ENCODE data around the gene PADI4. TPM values are rescaled to one million over a fixed set of nuclear protein-coding genes. Genes with fewer than 3 reads are reported as not detected.

The PADI4 gene
- total and polyA plus RNA-seq, 2 donors (not counting 3 experiments of a cell fraction or from before 2014, with no cell fraction given) = not detected

DNA sequence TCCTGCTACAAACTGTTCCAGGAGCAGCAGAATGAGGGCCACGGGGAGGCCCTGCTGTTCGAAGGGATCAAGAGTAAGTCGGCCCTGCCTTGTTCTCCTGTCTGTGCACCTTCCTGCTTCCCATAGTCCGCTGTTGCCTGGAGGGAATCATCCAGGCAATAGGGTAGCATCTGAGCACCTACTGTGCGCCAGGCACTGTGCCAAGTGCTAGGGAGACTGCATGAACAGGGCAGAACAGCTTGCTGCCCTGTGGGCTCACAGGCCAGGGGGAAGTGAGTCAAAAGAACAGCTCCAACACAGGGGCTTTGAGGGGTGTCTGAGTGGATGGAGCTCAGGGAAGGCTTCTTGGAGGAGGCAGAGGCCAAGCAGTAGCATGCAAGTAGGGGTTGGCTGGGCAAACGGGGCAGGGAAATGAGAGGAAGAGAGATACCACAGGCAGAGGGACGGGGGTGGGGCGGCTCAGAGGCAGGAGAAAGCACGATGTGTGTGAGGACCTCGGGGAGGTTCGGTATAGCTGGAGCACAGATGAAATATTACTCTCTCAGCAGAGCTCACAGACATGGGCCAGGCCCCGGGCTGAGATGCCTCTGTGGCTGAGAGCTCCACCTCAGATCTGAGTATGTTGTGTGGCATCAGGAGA is 48.5 kb downstream of the PADI4 start:
- DNase-seq (ENCODE audit: low read depth, low spot score) = no peak
- Histone ChIP-seq H4K20me1 (replicated peaks; ENCODE audit: control insufficient read depth, extremely low read depth, insufficient read depth, low read length) (no peaks in the 10 kb centered on the region), H3K4me3 (replicated peaks in 1 of 3; ENCODE audit: insufficient read depth in 1 of 3, low read depth in 1 of 3, low read length in 3 of 3) (no peak overlapping the region), H3K4me1 (ENCODE audit: control insufficient read depth, extremely low read depth, insufficient read depth, low read length) (no peaks in the 10 kb centered on the region), H2AFZ (ENCODE audit: low read depth, low read length) (no peak overlapping the region), H3K27ac (ENCODE audit: insufficient read depth, low read depth, low read length) (no peak overlapping the region), H3K9ac (replicated peaks; ENCODE audit: extremely low read depth, insufficient read depth, low read length) (no peak overlapping the region), H3K4me2 (ENCODE audit: insufficient read depth, low read length) (no peak overlapping the region), H3K9me3 (replicated peaks; ENCODE audit: control insufficient read depth, insufficient read depth, low read length) (no peaks in the 10 kb centered on the region), H3K36me3 (ENCODE audit: control insufficient read depth in 2 of 2, extremely low read depth in 1 of 2, insufficient read depth in 2 of 2, low read length in 2 of 2) (no peaks in the 10 kb centered on the region), H3K9me1 (replicated peaks; ENCODE audit: control insufficient read depth, extremely low read depth, insufficient read depth, low read length) (no peaks in the 10 kb centered on the region), H3K27me3 (ENCODE audit: control insufficient read depth in 2 of 2, insufficient read depth in 2 of 2, low read length in 2 of 2) (no peaks in the 10 kb centered on the region), H3K79me2 (ENCODE audit: control insufficient read depth, insufficient read depth, low read length) (no peaks in the 10 kb centered on the region)
- CTCF ChIA-PET = interaction anchor here (1.2 kb wide), 1 partner anchor 20 kb away, joined by 4 read pairs; no protein-coding TSS in a partner anchor
- no peak for FAIRE-seq
- dilution Hi-C loops (cut with MboI; ENCODE audit: extremely low pct_ligation_motif_present, low sequenced_read_pairs) = no loop called here
- intact Hi-C loops (cut with micrococcal nuclease) = no loop called here
- POLR2A ChIA-PET = no interaction called here
- TF ChIP-seq GATA2 (IDR thresholded peaks at IDR 0.05; ENCODE audit: insufficient read depth, insufficient read length, low read depth, low read length) (no peak), FOS (IDR thresholded peaks at IDR 0.05; ENCODE audit: borderline replicate concordance, insufficient read depth, low read length) (no peak), POLR2AphosphoS5 (IDR thresholded peaks at IDR 0.05; ENCODE audit: insufficient read depth, low read depth, low read length) (no peak), POLR2A (IDR thresholded peaks at IDR 0.05; ENCODE audit: low read depth, low read length) (no peak), MYC (IDR thresholded peaks at IDR 0.05; ENCODE audit: low read depth, low read length) (no peak)
- TF ChIP-seq, protein P1, sequence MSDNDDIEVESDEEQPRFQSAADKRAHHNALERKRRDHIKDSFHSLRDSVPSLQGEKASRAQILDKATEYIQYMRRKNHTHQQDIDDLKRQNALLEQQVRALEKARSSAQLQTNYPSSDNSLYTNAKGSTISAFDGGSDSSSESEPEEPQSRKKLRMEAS (IDR thresholded peaks at IDR 0.05; ENCODE audit: insufficient read depth, insufficient read length) = no peak
- TF ChIP-seq, protein P2, sequence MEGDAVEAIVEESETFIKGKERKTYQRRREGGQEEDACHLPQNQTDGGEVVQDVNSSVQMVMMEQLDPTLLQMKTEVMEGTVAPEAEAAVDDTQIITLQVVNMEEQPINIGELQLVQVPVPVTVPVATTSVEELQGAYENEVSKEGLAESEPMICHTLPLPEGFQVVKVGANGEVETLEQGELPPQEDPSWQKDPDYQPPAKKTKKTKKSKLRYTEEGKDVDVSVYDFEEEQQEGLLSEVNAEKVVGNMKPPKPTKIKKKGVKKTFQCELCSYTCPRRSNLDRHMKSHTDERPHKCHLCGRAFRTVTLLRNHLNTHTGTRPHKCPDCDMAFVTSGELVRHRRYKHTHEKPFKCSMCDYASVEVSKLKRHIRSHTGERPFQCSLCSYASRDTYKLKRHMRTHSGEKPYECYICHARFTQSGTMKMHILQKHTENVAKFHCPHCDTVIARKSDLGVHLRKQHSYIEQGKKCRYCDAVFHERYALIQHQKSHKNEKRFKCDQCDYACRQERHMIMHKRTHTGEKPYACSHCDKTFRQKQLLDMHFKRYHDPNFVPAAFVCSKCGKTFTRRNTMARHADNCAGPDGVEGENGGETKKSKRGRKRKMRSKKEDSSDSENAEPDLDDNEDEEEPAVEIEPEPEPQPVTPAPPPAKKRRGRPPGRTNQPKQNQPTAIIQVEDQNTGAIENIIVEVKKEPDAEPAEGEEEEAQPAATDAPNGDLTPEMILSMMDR (IDR thresholded peaks at IDR 0.05; ENCODE audit: extremely low read depth in 1 of 2, insufficient read depth in 1 of 2, low read depth in 1 of 2, low read length in 2 of 2) = no peak
- no TSS peak for BruUV-seq (replicated peaks)
